Hematopoietic multipotent progenitor cell treated with erythropoietin and hydrocortisone succinate and interleukin-3 and kit ligand, for 8 days (in vitro differentiated cells): ENCODE measurements around the gene CNIH1.
"Not testable (repeated sequence)": the region's sequence is repeated elsewhere in the genome, so short reads cannot be mapped to it uniquely, and the experiment has no call there.

Experiments used
- DNase-seq: peaks from one replicate; pipeline ENCODE4 v3.0.0-alpha.2; 2015

Gene CNIH1

DNA sequence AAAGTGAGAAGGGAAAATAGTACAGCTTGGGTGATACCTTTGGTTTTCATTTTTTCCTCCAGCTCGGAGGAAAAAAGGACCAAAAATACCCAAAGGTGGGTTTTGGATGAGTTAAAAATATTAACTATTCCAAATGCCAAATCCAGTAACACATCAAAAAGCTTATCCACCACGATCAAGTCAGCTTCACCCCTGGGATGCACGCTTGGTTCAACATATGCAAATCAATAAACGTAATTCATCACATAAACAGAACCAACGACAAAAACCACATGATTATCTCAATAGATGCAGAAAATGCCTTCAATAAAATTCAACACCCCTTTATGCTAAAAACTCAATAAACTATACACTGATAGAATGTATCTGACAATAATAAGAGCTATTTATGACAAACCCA, 62.3 kb downstream of the CNIH1 start:
- DNase-seq = not testable (repeated sequence)

DNA sequence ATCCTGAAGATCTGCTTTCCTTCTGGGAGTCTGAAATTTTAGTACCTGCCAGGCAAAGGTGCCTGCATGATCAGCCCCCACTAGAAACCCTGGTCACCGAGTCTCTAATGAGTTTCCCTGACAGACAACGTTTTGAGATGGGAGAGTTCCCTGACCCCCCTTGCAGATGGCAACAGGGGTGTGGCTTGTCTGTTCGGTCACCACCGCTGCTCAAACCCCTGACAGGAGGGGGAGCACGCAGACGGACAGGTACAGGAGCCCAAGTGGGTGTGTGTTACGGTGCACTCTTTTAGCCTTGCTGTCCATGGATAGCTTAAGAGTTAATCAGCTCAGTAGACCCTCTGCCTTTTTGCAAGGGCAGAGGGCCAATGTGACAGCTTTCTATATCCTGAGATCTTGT, 63.7 kb downstream of the CNIH1 start:
- DNase-seq = no peak

DNA sequence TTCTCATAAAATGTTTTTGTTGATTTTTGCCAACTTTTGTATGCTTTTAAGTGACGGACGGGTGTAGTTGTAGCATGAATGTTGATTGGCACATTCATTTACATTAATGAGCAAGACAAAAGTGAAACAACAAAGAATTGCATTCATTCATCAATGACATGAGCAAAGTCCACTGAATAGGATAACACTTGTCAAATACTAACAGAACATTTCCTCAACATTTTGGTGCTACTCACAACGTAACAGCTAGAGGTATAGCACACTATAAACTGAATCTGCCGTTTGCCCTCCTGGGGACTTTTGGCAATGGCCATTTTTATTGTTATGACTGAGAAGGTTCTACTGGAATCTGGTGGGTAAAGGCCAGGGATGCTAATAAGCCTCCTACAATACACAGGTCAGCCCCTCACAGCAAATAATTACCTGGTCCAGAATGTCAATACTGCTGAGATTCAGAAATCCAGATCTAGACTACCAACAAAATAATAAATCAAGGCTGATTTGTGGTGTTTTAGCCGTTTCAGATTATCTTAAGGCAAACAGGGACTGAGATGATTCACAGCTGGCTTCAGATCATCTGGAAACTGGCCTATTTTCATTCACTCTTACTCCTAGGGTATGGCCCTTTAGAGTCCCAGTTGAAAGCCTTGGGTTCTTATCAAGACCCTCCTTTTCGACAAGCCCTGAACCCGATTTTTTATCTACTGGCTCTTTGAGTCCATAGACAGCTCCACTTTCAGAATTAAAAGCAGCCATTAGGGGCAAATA, 66.9 kb downstream of the CNIH1 start:
- no peak for DNase-seq
